ENCODE data around the gene PMVK. TPM values are rescaled to one million over a fixed set of nuclear protein-coding genes. Genes with fewer than 3 reads are reported as not detected.

PMVK gene
- total RNA-seq, 1 experiment from 2014 or later, result 26.3 TPM

DNA sequence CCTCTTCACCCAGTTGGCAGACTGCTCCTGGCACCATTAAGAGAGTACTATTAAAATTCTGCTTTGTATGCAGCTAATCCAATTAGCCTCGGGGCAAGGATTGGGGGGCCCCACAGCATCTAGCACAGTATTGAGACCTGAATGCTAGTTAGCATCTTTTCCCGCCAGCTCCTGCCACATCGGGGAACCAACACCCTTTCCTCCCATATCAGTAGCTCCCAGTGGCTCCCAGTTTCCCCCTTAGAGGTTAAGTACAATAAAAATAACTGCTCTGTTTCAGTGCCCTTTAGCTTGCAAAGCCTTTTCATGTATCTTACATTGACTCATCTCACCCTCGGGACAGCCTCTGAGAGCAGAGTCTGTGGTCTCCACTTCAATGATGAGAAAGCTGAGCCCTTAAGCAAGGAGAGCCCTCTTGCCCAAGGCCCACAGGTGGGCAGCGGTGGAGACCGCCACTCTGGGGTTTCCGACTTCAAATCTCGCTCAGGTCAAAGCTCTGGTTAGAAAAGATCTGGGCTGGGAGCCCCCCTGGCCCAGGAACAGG lies 4.2 kb upstream of the PMVK start:
- no peak overlapping the region for H3K27ac ChIP-seq (ENCODE audit: insufficient read length, low read depth, low read length)
- Mint-ChIP-seq H3K36me3 (ENCODE audit: insufficient read depth in 1 of 3, low read depth in 3 of 3) (no peaks in the 10 kb centered on the region; a peak in 1 of 7 replicates), H3K27me3 (ENCODE audit: low read depth) (no peaks in the 10 kb centered on the region; the same call in 1 of the 2 replicates), H3K4me3 (no peak overlapping the region; a peak in 1 of 5 replicates), H3K9me3 (no peaks in the 10 kb centered on the region; a peak in 2 of 5 replicates), H3K4me1 (peaks cover 37 to 40% of the 10 kb centered on the region in 2 experiments), H3K27ac (peak overlapping the region in 1 of 3 experiments; percentile 34; a peak in 1 of 7 replicates)
- H2AK5ac ChIP-seq (ENCODE audit: insufficient read length, low read length), result no peak overlapping the region
- H3T11ph ChIP-seq (ENCODE audit: low read length), result no peak overlapping the region
- TF ChIP-seq, protein P1, sequence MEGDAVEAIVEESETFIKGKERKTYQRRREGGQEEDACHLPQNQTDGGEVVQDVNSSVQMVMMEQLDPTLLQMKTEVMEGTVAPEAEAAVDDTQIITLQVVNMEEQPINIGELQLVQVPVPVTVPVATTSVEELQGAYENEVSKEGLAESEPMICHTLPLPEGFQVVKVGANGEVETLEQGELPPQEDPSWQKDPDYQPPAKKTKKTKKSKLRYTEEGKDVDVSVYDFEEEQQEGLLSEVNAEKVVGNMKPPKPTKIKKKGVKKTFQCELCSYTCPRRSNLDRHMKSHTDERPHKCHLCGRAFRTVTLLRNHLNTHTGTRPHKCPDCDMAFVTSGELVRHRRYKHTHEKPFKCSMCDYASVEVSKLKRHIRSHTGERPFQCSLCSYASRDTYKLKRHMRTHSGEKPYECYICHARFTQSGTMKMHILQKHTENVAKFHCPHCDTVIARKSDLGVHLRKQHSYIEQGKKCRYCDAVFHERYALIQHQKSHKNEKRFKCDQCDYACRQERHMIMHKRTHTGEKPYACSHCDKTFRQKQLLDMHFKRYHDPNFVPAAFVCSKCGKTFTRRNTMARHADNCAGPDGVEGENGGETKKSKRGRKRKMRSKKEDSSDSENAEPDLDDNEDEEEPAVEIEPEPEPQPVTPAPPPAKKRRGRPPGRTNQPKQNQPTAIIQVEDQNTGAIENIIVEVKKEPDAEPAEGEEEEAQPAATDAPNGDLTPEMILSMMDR (conservative IDR thresholded peaks at IDR 0.05), result no peak
- no peak overlapping the region for H2BK20ac ChIP-seq (ENCODE audit: low read depth, low read length, poor library complexity, severe bottlenecking)
- no peak overlapping the region for H3K4me2 ChIP-seq (ENCODE audit: insufficient read depth, insufficient read length, low read length)
- no peaks in the 10 kb centered on the region for H3K27me3 ChIP-seq (ENCODE audit: insufficient read depth, low read length)
- H4K91ac ChIP-seq (ENCODE audit: insufficient read length, low read depth, low read length), result no peak overlapping the region
- WGBS (ENCODE audit: extremely low coverage, insufficient read length, low lambda C conversion rate), result no CpG with 5 or more reads among the region's 8 CpGs
- no peak overlapping the region for H2BK120ac ChIP-seq (ENCODE audit: low read depth, low read length, poor library complexity, severe bottlenecking)
- H3K79me1 ChIP-seq (ENCODE audit: insufficient read depth, low read depth, low read length, poor library complexity, severe bottlenecking), result no peaks in the 10 kb centered on the region
- H3K9me3 ChIP-seq (ENCODE audit: control insufficient read depth, low read depth, low read length), result no peaks in the 10 kb centered on the region
- DNase-seq, result no peak
- no peaks in the 10 kb centered on the region for H4K20me1 ChIP-seq (ENCODE audit: control insufficient read depth, insufficient read depth, insufficient read length)
- H3K79me2 ChIP-seq (ENCODE audit: insufficient read depth, low read length), result no peaks in the 10 kb centered on the region
- H4K5ac ChIP-seq (ENCODE audit: insufficient read length, low read depth, low read length), result no peak overlapping the region
- H2AFZ ChIP-seq (ENCODE audit: low read length), result no peak overlapping the region
- H3K56ac ChIP-seq (ENCODE audit: insufficient read length, low read depth, low read length), result no peak overlapping the region
- H3K23me2 ChIP-seq (ENCODE audit: insufficient read length, low read depth, low read length, poor library complexity, severe bottlenecking), result peaks cover 11% of the 10 kb centered on the region
- H3K9ac ChIP-seq (ENCODE audit: extremely low read depth, insufficient read length, low read length), result no peak overlapping the region
- no peak overlapping the region for H2BK12ac ChIP-seq (ENCODE audit: insufficient read length, low read depth, low read length)
- H2BK5ac ChIP-seq (ENCODE audit: insufficient read length, low read length), result no peak overlapping the region
- no peak overlapping the region for H4K8ac ChIP-seq (replicated peaks; ENCODE audit: insufficient read length, low read depth, low read length)
- H2BK15ac ChIP-seq (ENCODE audit: low read depth, low read length), result no peak overlapping the region
- H3K4me1 ChIP-seq (ENCODE audit: insufficient read depth, low read length), result peaks cover 3% of the 10 kb centered on the region; the same call in 1 of the 2 replicates
- H3K4ac ChIP-seq (ENCODE audit: low read depth, low read length), result no peak overlapping the region
- H3K14ac ChIP-seq (ENCODE audit: insufficient read depth, low read length), result no peak overlapping the region
- no peak overlapping the region for H3K18ac ChIP-seq (ENCODE audit: insufficient read length, low read depth, low read length)
- H3K23ac ChIP-seq (ENCODE audit: insufficient read length, low read depth, low read length), result no peak overlapping the region

Measured in H9 (cell line).